Endothelial cell of umbilical vein (primary cell): ENCODE results near the gene VGLL1. TPM values are rescaled to one million over a fixed set of nuclear protein-coding genes. Genes with fewer than 3 reads are reported as not detected.

Experiments used
- BruUV-seq: library from RNA; stranded (reverse); fragments of 400-500 nt; replicated peaks from 2 replicates; lab custom pipeline; 2021; lab: Mats Ljungman, UMichigan
- CTCF ChIA-PET: fragments of 300-600, 350-600 bp; sonication (Branson Sonifier 250); formaldehyde crosslinking; loops from one replicate; lab custom pipeline; 2021; ENCODE audit warnings: antibody characterized with exemption, inconsistent platforms; lab: Charles Lee
- POLR2A ChIA-PET: fragments of 300-600, 350-600 bp; sonication (Branson Sonifier 250); formaldehyde crosslinking; loops from one replicate; lab custom pipeline; 2021; ENCODE audit warnings: antibody characterized with exemption, inconsistent platforms; lab: Charles Lee
- DNase-seq: peaks from one replicate; pipeline ENCODE4 v3.0.0-alpha.2; 2011; ENCODE audit warnings: low read depth, low spot score
- FAIRE-seq: peaks from 2 replicates; lab custom pipeline; 2011; peaks lifted over from hg19 to GRCh38; lab: Jason Lieb, UNC
- H2AFZ ChIP-seq: 2 replicates; pipeline ENCODE4 v1.6.0; 2012; ENCODE audit warnings: low read depth, low read length, control low read depth, inconsistent platforms
- H3K27ac ChIP-seq: 2 replicates; pipeline ENCODE4 v1.5.1; 2011; ENCODE audit warnings: low read depth, mild to moderate bottlenecking, control low read depth, low read length, moderate library complexity; ENCODE audit not compliant: insufficient read depth
- H3K27me3 ChIP-seq, 2 experiments: 2 replicates each; pipeline versions ENCODE4 v1.6.0 to v1.6.1; 2011; ENCODE audit warnings: low read length in 2 of 2, mixed read lengths in 1 of 2; ENCODE audit not compliant: control insufficient read depth in 2 of 2, insufficient read depth in 2 of 2
- H3K36me3 ChIP-seq, 2 experiments: 2 replicates in 1 of 2; 3 replicates in 1 of 2; pipeline ENCODE4 v1.5.1; 2011; ENCODE audit warnings: low read length in 2 of 2, mild to moderate bottlenecking in 1 of 2, moderate library complexity in 1 of 2; ENCODE audit not compliant: control insufficient read depth in 2 of 2, insufficient read depth in 2 of 2; ENCODE audit errors: extremely low read depth in 1 of 2
- H3K4me1 ChIP-seq: 3 replicates; pipeline ENCODE4 v1.5.1; 2011; ENCODE audit warnings: mild to moderate bottlenecking, low read length; ENCODE audit not compliant: control insufficient read depth, insufficient read depth; ENCODE audit errors: extremely low read depth
- H3K4me2 ChIP-seq: 2 replicates; pipeline ENCODE4 v1.6.1; 2011; ENCODE audit warnings: low read length, control low read depth, mixed read lengths; ENCODE audit not compliant: insufficient read depth
- H3K4me3 ChIP-seq, 3 experiments: fragments of 200-600 bp in 1 of 3; sonication (generic), shearing (Covaris generic) in 1 of 3; replicated peaks in 1 of 3; 2 replicates each; pipeline ENCODE4 v1.5.1; 2011 to 2016; ENCODE audit warnings: control low read depth in 3 of 3, low read length in 3 of 3, mild to moderate bottlenecking in 2 of 3, inconsistent platforms in 1 of 3, low read depth in 1 of 3, moderate library complexity in 1 of 3; ENCODE audit not compliant: insufficient read depth in 1 of 3
- H3K79me2 ChIP-seq: 2 replicates; pipeline ENCODE4 v1.6.0; 2012; ENCODE audit warnings: low read length, inconsistent platforms; ENCODE audit not compliant: control insufficient read depth, insufficient read depth
- H3K9ac ChIP-seq: replicated peaks from 2 replicates; pipeline ENCODE3; 2011; ENCODE audit warnings: low read length, control low read depth; ENCODE audit not compliant: insufficient read depth; ENCODE audit errors: extremely low read depth
- H3K9me1 ChIP-seq: replicated peaks from 3 replicates; pipeline ENCODE4 v1.6.0; 2011; ENCODE audit warnings: mild to moderate bottlenecking, low read length; ENCODE audit not compliant: control insufficient read depth, insufficient read depth; ENCODE audit errors: extremely low read depth
- H3K9me3 ChIP-seq: replicated peaks from 2 replicates; pipeline ENCODE4 v1.5.1; 2012; ENCODE audit warnings: low read length, inconsistent platforms; ENCODE audit not compliant: control insufficient read depth, insufficient read depth
- H4K20me1 ChIP-seq: replicated peaks from 2 replicates; pipeline ENCODE3; 2011; ENCODE audit warnings: mild to moderate bottlenecking, low read length; ENCODE audit not compliant: control insufficient read depth, insufficient read depth; ENCODE audit errors: extremely low read depth
- CTCF ChIP-seq, 2 donors: IDR thresholded peaks; 1 replicate in 1 of 2; 2 replicates in 1 of 2; pipeline ENCODE4 v1.5.1; 2011; ENCODE audit warnings: low read length in 2 of 2, mild to moderate bottlenecking in 2 of 2, moderate library complexity in 2 of 2, control low read depth in 1 of 2, inconsistent platforms in 1 of 2, low read depth in 1 of 2; ENCODE audit not compliant: insufficient read depth in 1 of 2; ENCODE audit errors: extremely low read depth in 1 of 2
- EZH2 ChIP-seq: IDR thresholded peaks from 2 replicates; pipeline ENCODE4 v1.6.1; 2012; ENCODE audit warnings: borderline replicate concordance, low read depth, mild to moderate bottlenecking, moderate library complexity, low read length, inconsistent platforms; ENCODE audit not compliant: severe bottlenecking
- FOS ChIP-seq: IDR thresholded peaks from 2 replicates; pipeline ENCODE4 v1.6.1; 2011; ENCODE audit warnings: mild to moderate bottlenecking, low read length, moderate library complexity, borderline replicate concordance; ENCODE audit not compliant: insufficient read depth
- GATA2 ChIP-seq: IDR thresholded peaks from 2 replicates; pipeline ENCODE4 v1.7.0; 2011; ENCODE audit warnings: low read depth, mild to moderate bottlenecking, moderate library complexity, mixed read lengths, low read length; ENCODE audit not compliant: insufficient read length, insufficient read depth
- JUN ChIP-seq: IDR thresholded peaks from 2 replicates; pipeline ENCODE4 v1.6.1; 2011; ENCODE audit warnings: borderline replicate concordance, low read depth; ENCODE audit not compliant: insufficient read length, insufficient read depth
- MAX ChIP-seq: IDR thresholded peaks from 2 replicates; pipeline ENCODE4 v1.6.1; 2011; ENCODE audit not compliant: insufficient read depth, insufficient read length
- MYC ChIP-seq: IDR thresholded peaks from one replicate; pipeline ENCODE4 v1.6.1; 2011; ENCODE audit warnings: mild to moderate bottlenecking, low read depth, low read length
- POLR2A ChIP-seq: IDR thresholded peaks from 2 replicates; pipeline ENCODE4 v1.6.1; 2012; ENCODE audit warnings: low read depth, mild to moderate bottlenecking, control low read depth, low read length
- POLR2AphosphoS5 ChIP-seq: IDR thresholded peaks from 2 replicates; pipeline ENCODE4 v1.6.1; 2012; ENCODE audit warnings: low read depth, mild to moderate bottlenecking, control low read depth, low read length, moderate library complexity; ENCODE audit not compliant: insufficient read depth
- dilution Hi-C: fragments of 300-500 bp; cut with MboI; formaldehyde crosslinking; loops from one replicate; pipeline ENCODE4 v1.15.0; 2019; ENCODE audit warnings: low sequenced_read_pairs; ENCODE audit not compliant: extremely low pct_ligation_motif_present
- intact Hi-C: fragments of 100-400 bp; cut with micrococcal nuclease; formaldehyde crosslinking; loops from one replicate; pipeline ENCODE4 v1.10.0; 2022
- polyA plus RNA-seq, 4 experiments: library from polyadenylated mRNA; depleted of rRNA in 3 of 4; stranded (reverse) in 3 of 4; unstranded in 1 of 4; fragments of >200 nt; gene quantifications; 2 replicates each; pipeline versions ENCODE4 v1.2.1 to v1.2.3, GENCODE V29; 2011 to 2012; ENCODE audit warnings: missing spikeins in 1 of 4
- total RNA-seq: library from RNA; stranded (reverse); gene quantifications from 2 replicates; pipeline ENCODE4 v1.2.3, GENCODE V29; 2021

VGLL1 gene
- total and polyA plus RNA-seq, 2 donors (not counting 3 experiments of a cell fraction or from before 2014, with no cell fraction given): not detected

- Histone ChIP-seq H3K9me3 (no peaks in the 10 kb centered on the region), H3K9ac (no peak overlapping the region), H3K9me1 (no peaks in the 10 kb centered on the region), H3K36me3 (no peaks in the 10 kb centered on the region), H3K27ac (no peak overlapping the region), H3K4me2 (no peak overlapping the region), H3K4me3 (no peak overlapping the region), H3K27me3 (no peaks in the 10 kb centered on the region), H3K79me2 (no peaks in the 10 kb centered on the region), H3K4me1 (no peaks in the 10 kb centered on the region), H4K20me1 (no peaks in the 10 kb centered on the region), H2AFZ (no peak overlapping the region)
- CTCF ChIA-PET: no interaction called here
- FAIRE-seq (no peak), DNase-seq (no peak)
- TF ChIP-seq JUN: no peak
- TF ChIP-seq FOS: no peak
- TF ChIP-seq GATA2: no peak
- no peak for TF ChIP-seq POLR2A
- no peak for TF ChIP-seq EZH2
- TF ChIP-seq MAX: no peak
- TF ChIP-seq CTCF (IDR thresholded peaks at IDR 0.05; ENCODE audit: extremely low read depth in 1 of 2, insufficient read depth in 1 of 2, low read depth in 1 of 2, low read length in 2 of 2): no peak
- TF ChIP-seq MYC: no peak
- TF ChIP-seq POLR2AphosphoS5: no peak
- POLR2A ChIA-PET: no interaction called here
- BruUV-seq: no TSS peak
- intact Hi-C loops (no loop called here), dilution Hi-C loops (no loop called here)
Observed at GRCh38 chrX:136582624-136583023, 50.6 kb downstream of the VGLL1 start.
